HPDE6-E6E7 (cell line): Measurements from ENCODE around the gene PWWP2B.
A peak's percentile ranks its signal among the peaks of the same experiment; 100 is the strongest.

Experiments used
- DNase-seq: peaks from one replicate; pipeline ENCODE4 v3.0.0; 2011; ENCODE audit warnings: missing footprints; ENCODE audit errors: extremely low spot score

Gene PWWP2B

DNA sequence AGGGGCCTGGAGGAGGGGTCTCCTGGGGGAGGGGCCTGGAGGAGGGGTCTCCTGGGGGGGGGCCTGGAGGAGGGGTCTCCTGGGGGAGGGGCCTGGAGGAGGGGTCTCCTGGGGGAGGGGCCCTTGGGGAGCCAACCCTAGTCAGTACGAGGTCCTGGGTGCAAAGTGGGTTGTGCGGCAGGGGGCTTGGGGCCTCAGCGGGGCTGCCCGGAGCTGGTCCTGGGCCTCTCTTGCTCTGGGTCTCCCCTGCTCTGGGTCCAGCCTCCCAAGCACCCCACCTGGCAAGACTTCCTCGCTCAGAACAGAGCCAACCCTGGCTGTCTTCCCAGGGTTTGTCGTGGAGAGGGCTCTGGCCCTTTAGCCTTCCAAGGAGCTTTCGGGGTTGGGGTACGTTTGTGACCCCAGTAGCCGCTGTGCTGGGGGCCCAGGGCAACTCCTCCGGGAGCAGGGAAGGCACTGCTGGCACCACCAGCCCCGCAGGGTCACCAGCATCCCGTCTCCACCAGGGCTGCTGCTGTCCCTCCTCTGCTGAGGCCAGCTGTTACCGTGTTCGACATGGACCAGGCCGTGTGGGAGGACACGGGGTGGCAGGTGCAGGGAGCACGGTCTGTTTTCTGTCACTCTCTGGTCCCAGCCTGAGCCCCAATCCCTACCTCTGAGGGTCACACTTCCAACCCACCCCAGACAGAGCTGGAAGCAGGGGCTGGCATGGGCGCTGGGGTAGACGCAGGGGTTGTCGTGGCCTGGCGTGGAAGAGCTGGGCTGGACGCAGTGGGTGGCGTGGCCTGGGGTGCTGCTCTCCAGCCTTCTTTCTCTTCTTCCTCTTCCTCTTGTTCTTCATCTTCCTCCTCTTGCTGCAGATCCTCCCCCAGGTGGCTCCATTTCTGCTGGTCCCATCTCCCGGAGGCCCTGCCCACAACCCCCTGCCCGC lies 22.8 kb downstream of the PWWP2B start:
- no peak for DNase-seq

GRCh38 chr10:132420469-132420980 lies 23.5 kb downstream of the PWWP2B start:
- no peak for DNase-seq

DNA sequence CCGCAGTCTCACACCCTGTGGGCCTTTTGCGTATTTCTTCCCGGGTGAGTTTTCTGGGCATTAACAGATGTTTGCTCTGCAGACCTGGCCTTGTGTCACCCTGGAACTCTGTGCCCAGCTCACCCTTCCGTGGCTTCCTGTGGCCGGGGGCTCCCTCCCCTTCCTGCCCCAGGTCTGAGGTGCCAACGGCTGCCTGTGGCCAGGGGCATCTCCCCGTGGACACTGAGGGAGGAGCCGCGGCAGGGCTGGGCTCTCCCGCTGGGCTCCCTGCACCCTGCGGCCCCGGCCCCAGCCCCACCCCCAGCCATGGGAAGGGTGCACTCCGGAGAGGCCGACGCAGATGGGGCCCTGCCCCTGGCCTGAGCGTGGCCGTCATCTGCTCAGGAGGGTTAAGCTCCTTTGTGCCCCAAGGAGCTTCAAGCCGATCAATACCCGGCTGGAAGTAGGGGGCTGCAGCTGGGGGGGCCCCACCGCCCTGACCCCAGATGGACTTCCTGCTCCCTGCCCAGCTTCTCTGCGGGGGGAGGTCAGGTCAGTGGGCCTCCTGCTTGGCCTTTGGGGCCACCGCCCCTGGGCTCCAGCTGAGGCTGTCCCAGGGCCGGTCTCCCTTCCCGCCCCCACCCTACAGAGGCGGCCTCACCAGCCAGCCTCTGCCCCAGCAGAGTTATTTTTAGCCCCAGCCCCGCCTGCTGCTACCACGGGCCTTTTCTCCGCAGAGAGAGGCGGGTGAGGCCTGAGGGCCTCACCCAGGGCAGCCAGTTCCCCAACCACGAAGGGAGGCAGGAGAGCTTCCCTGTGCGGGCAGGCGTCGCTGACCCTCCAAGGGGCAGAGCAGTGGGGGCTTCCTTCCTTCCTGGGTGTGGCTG lies 24.2 kb downstream of the PWWP2B start:
- DNase-seq: peak; percentile 74

GRCh38 chr10:132421847-132422751 lies 25.1 kb downstream of the PWWP2B start:
- no peak for DNase-seq

DNA sequence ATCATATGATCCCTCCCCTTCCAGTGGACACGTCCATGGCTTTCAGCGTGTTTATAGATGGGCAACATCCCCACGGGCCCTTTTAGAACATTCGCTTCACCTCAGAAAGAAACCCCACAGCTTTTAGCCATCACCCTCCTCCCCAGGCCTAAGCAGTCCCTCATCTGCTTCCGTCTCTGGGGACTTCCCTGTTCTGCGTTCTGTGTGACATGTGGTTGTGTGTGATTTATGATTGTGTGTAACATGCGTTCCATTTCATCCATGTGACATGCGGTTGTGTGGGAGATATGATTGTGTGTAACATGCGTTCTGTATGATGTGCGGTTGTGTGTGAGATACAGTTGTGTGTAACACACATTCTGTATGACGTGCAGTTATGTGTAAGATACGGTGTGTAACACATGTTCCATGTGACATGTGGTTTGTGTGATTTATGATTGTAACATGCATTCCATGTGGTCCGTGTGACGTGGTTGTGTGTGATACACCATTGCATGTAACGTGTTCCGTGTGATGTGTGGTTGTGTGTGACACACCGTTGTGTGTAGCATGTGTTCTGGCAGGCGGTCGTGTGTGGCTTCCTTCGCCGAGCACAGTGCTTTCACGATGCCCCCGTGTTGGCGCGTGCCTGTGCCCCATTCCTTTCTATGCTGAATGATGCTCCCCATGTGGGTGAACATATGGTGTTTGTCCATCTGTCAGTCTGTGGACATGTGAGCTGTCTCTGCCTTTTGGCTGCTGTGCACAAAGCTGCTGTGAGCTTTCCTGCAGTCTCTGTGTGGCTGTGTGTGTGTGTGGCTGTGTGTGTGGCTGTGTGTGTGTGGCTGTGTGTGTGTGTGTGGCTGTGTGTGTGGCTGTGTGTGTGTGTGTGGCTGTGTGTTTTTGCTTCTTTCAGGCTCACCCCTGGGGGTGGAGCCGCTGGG lies 26.2 kb downstream of the PWWP2B start:
- DNase-seq: no peak

- no peak for DNase-seq
Observed at GRCh38 chr10:132423966-132424861, 27.2 kb downstream of the PWWP2B start.

- no peak for DNase-seq
Observed at GRCh38 chr10:132425029-132425756, 28.2 kb downstream of the PWWP2B start.

DNA sequence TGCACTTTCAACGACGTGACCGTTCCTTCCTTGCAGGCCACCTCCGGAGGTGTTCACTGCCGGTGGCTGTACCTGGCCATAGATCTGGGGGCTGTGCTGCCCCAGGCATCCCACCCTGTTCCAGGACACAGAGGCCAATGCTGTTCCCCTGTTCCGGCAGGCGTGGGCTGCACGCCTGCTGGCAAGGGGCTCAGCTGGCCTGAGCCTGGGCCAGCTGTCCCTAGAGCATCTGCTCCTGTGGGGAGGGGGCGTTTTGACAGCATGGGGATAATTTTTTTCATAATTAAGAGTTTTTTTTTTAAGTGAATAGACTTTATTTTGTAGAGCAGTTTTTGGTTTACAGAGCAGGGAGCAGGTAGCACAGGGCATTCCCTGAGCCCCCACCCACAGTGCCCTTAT lies 28.8 kb downstream of the PWWP2B start:
- no peak for DNase-seq

- DNase-seq: no peak
Observed at GRCh38 chr10:132427006-132427771, 30.2 kb downstream of the PWWP2B start.

- DNase-seq: no peak
Observed at GRCh38 chr10:132427939-132428367, 31.0 kb downstream of the PWWP2B start.

DNA sequence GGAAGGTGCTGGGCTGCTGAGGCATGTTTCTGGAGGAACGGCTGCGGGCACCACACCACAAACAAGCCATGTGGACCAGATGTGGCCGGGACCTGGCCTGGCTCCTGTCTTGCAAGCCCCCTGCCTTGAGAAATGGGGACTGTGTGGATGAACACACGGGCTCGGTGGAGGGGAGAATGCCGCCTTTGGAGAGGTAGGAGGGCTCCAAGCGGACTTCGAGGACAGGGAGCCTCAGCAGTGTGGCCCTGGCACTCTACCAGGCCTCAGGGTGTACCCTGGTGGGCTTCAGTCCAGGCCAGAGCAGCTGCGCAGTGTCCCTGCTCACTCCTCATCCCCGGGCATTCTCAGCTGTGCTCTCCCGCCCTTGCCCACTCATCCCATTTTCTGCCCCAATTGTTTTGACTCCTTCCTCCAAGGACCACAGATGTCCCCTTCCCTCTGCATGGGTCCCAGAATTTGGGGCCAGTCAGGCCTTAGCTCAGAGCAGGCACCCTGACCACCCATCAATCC lies 31.5 kb downstream of the PWWP2B start:
- no peak for DNase-seq

DNA sequence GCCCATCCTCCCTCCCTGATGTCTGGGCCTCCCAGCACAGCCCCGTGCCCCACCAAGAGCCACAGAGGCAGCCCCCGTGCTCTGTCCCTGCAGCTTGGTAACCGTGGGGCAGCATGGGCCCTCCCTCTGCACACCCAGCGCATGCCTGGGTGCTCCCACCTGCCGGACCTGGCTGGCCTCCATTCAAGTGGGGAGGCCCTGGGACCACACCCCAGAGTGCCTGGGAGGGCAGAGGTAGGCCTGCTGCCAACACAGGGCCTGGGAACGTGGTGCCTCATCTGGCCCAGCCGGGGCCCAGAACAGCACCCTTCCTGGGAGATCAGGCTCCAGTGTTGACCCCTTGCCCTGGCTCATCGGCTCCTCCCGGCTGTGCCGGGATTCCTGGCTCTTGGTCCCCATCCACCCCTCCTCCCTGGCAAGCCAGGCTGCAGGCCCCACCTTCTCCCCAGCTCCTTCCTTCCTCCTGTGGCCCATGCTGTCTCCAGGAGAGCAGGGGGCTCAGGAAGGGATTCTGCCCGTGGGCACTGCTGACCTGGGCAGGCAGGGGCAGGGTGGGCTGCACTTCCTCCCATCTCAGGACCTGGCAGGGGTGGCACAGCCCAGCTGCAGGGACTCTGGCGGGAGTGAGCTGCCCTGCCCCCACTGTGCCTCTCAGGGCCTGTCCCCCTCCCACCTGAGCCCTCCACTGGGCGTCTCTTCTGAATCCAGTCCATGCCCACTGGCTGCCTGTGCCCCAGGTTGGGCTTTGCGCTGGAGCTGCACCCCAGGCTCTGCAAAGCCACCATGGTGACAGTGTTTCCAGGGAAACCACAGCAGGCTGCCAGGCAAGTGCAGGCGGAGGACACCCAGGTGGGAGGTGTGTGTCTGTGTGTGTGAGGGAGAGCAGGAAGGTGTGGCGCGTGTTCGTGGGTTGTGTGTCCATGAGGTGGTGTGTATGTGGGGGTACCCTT lies 32.6 kb downstream of the PWWP2B start:
- no peak for DNase-seq

GRCh38 chr10:132430231-132430743 lies 33.3 kb downstream of the PWWP2B start:
- DNase-seq: no peak

DNA sequence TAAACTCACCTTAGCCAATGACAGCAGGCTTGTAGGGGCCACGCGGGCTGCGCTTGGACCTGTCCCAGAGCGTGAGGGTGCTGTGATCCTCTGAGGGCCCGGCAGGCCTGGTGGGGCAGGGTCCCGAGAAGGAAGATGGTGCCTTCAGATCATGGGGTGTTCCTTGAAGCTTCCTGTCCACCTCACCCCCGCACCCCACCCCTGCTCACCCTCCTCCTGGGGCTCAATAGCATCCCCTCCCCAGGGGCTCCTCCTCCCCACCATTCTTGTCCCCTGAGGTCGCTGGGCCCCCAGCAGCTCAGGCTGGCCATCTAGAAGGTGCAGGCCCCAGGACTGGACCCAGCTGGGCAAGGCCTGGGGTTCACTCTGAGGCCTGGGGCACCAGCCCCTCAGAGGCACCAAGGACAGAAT lies 33.9 kb downstream of the PWWP2B start:
- DNase-seq: no peak

- no peak for DNase-seq
Observed at GRCh38 chr10:132431537-132432175, 34.7 kb downstream of the PWWP2B start.

- DNase-seq: no peak
Observed at GRCh38 chr10:132432176-132432540, 35.2 kb downstream of the PWWP2B start.
